Fibroblast of mammary gland (primary cell): ENCODE measurements around the gene CMTR1.

Experiments used
- DNase-seq: peaks from one replicate; pipeline ENCODE4 v3.0.0-alpha.2; 2010; ENCODE audit warnings: low read depth
- H3K4me3 ChIP-seq: 2 replicates; pipeline ENCODE4 v1.5.1; 2011; ENCODE audit warnings: low read depth, mild to moderate bottlenecking, low read length, moderate library complexity; ENCODE audit not compliant: control insufficient read depth
- TF ChIP-seq, protein P1 (sequence below): conservative IDR thresholded peaks from 2 replicates; pipeline ENCODE4 v1.5.1; 2011; ENCODE audit warnings: low read depth, low read length, inconsistent platforms; ENCODE audit not compliant: control insufficient read depth, insufficient read depth

CMTR1 gene

DNA sequence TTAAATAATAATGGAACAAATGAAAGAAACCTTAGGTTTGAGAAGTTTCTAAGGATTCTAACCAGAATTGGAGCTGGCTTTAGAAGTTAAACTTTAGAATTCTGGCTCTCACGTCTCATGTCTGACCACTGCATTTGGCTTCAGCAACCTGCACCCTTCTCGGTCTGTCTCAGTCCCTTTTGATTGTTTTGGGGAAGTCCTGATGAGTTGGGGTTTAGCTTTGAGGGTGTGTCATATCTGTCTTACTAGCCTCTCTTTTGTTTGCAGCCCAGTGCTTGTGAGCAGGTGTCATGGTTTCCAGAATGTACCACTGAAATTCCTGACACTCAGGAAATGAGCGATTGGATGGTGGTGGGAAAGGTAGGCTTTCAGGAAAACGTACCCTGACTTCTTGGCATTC, 17.0 kb downstream of the CMTR1 start:
- H3K4me3 ChIP-seq: no peak overlapping the region
- DNase-seq: no peak
- TF ChIP-seq, protein P1, sequence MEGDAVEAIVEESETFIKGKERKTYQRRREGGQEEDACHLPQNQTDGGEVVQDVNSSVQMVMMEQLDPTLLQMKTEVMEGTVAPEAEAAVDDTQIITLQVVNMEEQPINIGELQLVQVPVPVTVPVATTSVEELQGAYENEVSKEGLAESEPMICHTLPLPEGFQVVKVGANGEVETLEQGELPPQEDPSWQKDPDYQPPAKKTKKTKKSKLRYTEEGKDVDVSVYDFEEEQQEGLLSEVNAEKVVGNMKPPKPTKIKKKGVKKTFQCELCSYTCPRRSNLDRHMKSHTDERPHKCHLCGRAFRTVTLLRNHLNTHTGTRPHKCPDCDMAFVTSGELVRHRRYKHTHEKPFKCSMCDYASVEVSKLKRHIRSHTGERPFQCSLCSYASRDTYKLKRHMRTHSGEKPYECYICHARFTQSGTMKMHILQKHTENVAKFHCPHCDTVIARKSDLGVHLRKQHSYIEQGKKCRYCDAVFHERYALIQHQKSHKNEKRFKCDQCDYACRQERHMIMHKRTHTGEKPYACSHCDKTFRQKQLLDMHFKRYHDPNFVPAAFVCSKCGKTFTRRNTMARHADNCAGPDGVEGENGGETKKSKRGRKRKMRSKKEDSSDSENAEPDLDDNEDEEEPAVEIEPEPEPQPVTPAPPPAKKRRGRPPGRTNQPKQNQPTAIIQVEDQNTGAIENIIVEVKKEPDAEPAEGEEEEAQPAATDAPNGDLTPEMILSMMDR: no peak

DNA sequence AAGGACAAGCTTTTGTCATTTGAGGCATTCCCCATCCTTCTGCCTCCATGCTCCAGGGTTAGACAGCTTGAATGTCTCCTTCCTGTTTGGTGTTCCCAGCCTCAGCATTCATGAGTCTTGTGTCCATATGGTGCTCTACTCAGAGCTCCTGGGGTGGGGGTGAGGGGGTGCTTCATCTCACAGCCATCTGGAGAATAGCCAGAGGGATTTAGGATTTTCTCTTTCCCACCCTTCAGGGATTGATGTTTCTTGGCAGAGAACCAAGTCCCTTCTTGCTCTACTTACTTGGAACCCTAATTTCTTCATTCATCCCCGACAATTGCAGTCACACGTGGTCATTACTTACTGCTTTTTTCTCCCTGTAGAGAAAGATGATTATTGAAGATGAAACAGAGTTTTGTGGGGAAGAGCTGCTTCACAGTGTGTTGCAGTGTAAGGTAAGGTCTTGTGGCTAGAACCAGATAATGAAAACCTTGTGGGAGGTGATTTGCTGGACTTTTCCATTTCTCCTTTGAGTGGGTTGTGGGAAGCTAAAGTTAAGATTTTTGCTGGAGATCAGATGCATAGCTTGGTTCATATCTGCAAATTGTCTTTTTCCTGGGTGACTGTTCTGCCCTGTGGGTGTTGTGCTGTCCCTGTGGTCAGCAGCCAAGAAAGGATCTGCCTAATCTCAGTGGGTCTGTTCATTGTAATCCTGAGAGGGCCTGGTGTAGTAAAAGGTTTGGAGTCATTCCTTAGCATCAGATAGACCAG, 18.6 kb downstream of the CMTR1 start:
- H3K4me3 ChIP-seq: no peak overlapping the region
- TF ChIP-seq, protein P1: no peak
- peak; percentile 13 for DNase-seq

DNA sequence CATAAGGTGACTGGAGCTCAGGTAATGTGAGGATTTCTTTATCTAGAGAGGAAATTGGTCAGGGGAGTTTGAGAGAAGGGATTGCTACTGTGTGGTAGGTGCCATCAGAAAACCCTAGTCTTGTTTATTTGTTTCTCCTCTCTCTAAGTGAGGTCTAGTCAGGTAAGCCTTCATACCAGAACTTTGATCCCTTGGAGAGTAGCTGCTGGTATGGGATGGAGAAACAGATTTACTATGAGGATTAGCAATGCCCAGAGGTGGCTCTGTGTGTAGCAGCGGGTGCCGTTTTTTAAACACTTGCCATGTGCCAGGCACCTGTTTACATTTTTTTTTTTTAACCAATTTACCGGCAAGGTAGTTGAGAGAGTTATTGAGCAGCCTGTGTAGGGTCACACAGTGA, 19.5 kb downstream of the CMTR1 start:
- H3K4me3 ChIP-seq: no peak overlapping the region
- no peak for DNase-seq
- TF ChIP-seq, protein P1: no peak

DNA sequence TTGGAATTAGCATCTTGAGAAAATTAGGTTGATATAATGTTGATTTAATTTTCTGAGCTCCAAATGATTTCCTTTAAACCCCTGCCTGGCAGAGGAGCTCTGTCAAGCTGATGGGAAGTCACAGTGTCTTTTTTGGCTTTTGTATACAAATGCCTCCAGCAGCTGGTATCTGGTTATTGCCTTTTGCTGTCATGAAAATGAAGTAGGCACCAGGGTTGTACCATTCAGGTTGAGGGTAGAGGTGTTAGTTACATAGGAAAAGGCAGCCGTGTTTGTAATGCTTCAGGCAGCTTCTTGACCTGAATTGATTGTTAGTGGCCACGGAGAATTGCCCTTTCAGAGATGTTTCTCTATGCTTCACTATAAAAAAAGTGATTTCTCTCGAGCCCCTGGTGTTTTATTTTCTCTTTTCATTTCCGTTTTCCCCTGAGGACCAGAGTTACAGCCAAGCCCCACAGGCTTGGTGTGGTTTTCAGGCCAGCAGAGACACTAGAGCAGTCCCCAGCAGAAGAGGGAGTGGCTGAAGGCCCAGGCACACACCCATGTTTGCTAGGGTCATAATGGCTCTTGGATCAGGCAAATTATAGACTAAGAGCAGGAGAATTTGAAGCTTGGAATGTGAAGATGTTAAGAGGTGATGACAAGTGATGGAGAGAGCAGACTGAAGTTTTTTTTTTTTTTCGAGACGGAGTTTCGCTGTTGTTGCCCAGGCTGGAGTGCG, 21.6 kb downstream of the CMTR1 start:
- H3K4me3 ChIP-seq: no peak overlapping the region
- peak; percentile 46 for DNase-seq
- TF ChIP-seq, protein P1: no peak

DNA sequence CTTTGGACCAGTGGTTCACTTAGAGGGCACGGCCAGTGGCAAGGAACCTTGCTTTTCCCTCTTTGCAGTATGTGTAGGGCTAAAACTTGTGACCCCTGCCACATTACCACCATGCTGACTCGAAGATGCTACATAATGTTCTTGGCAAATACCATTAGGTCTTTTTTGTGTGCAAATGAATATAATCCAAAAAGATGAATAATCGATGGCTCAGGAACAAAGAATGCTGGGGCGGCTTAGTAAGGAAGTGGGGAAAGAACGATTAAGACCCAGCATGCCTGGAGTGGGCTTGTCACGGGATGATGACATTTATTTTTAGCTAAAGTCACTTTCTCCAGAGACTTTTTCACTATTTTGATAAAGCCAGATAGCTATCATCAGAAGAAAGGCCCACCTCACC, 23.1 kb downstream of the CMTR1 start:
- no peak overlapping the region for H3K4me3 ChIP-seq
- peak; percentile 91 for DNase-seq
- TF ChIP-seq, protein P1: no peak

DNA sequence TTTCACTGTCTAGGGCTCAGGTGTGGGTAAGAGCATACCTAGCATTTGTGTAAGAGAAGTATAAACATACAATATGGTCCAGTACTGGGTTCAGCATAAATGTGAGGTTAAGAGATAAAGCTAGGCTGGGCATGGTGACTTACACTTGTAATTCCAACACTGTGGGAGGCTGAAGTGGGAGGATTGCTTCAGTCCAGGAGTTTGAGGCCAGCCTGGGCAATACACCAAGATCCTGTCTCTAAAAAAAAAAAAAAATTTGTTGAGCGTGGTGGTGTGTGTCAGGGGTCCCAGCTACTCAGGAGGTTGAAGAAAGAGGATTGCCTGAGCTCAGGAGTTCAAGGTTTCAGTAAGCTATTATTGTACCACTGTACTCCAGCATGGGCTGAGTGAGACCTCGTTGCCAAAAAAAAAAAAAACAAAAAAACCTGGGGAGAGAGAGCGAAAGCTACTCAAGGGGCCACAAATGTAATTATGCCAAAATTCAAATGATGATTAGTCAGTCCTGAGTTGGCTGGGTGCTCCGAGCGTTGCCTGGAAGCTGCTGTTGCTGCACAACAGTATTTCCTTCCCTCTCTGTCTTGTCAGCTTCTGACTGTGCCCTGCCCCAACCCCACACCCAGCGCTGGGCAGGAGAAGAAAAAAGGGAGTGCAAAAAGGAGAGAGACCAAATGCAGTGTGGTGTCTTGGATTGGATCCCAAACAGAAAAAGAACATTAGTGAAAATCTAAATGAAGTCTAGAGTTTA, 24.0 kb downstream of the CMTR1 start:
- peak; percentile 96 for DNase-seq

More for the DNA sequence above, 24.0 kb downstream of the CMTR1 start:
- H3K4me3 ChIP-seq: no peak overlapping the region
- TF ChIP-seq, protein P1: no peak
